HG03066 (cell line): ENCODE results near the gene FAM98A.

ENCODE experiments used
- ATAC-seq: cut with Tn5 transposase; IDR thresholded peaks from one replicate; pipeline ENCODE4 v1.9.1; 2021; ENCODE audit warnings: low read depth; ENCODE audit not compliant: unreplicated experiment

The FAM98A gene

DNA sequence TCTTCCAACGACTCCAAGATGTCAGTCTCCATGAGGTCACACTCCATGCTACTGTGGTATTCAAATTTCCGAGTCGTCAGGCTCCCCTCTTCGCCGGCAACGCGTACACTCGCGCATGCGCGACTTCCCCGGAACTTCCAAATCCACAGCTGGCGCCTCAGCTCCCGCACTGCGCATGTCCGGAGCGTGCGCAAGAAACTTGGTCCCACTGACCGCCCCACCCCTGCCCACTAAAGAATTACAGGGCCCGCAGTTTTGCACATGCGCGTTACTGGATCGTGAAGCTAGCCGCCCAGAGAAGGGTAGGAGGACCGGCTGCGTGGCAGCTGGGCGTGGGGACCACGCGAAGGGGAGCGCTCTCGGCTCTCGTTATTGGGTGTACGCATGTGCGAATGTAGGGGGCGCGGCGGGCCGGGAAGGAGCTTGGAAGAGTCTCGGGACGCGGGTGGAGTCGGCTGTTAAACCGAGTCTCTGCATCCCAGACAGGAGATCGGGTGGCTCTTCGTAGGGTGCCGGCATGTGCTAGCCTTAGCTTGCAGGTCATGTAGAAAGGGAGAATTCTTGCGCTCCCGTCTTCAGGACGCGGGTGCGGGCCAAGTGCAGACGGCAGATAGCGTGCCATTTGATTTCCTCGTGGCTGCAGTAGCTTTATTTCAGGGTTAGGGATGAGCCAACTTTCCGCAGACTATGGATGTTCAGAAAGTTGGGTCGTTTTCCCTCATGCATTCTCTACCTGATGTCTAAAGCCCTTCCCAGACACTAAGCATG lies at the start of gene FAM98A:
Gene FAM98A (minus strand): TSS at position 125 of the 768 bp plus-strand sequence. CDS start 78 bp downstream, at position 47.
- ATAC-seq, result peak; percentile 89

DNA sequence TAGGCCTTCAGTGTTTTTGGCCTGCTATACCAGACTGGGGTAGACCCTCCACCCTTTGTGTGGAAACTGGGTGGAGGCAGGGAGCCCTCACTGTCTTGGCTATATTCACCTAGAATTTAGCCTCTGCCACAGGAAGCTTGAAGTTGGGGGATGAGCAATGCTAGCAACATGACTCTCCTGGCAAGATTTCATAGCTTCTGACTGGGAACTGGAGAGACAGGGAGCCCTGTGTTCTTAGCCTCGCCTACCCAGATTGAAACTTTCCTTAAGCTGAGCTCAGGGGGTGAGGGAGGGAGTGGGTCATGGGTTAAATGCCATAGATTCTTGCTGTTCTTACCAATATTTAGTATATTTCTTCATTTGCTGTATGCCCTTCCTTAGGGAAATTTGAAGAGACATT lies 46.8 kb upstream of the FAM98A start:
- no peak for ATAC-seq

DNA sequence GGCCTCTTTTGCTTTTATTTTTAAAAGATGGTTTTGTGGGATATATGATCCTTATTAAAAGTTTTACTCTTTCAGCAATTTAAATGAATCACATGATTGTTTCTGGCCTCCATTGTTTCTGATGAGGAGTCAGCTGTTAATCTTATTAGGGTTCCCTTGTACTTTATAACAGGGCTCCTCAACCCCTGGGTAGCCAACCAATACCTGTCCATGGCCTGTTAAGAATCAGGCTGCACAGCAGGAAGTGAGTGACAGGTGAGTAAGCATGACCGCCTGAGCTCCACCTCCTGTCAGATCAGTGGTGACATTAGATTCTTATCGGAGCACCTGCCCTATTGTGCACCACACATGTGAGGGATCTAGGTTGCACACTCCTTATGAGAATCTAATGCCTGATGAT lies 45.1 kb upstream of the FAM98A start:
- ATAC-seq, result no peak

DNA sequence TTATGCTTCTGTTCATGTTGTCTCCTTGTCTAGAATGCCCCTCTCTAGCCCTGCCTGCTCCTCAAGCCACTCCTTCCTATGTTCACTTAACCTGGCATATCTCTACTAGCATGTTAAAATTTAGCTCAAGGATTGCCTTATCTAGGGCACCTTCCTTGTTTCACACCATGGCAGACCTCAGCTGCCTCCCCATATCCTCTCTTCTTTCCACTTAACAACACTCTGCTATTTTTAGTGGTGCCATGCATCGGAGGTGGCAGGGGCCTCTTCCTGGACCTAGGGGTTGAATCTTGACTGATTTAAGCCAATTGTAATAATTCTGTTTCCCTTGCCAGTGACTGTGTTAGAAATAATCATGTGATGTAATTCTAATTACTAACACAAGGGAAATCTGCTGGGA lies 36.9 kb upstream of the FAM98A start:
- no peak for ATAC-seq

DNA sequence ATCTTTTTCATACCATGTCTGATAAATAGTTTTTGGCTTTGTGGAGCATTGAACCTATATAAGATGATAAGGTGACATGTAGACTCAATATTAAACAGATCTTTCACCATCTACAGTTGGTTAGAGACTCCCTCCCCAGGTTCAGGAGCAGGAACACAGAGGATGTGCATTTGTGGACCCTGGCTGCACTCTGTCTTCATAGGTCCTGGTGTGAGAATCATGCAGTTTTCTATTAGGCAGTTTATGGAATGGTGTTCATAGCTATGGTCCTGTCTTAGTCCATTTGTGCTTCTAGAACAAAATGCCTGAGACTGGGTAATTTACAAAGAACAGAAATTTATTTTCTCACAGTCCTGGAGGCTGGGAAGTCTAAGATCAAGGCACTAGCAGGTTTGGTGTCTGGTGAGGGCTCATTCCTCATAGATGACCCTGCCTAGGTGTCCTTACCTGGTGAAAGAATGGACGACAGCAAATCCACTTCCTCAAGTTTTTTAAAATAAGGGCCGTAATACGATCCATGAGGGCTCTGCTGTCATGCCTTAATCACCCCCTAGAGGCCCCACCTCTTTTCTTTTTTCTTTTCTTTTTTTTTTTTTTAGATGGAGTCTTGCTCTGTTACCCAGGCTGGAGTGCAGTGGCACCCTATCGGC lies 35.3 kb upstream of the FAM98A start:
- no peak for ATAC-seq

DNA sequence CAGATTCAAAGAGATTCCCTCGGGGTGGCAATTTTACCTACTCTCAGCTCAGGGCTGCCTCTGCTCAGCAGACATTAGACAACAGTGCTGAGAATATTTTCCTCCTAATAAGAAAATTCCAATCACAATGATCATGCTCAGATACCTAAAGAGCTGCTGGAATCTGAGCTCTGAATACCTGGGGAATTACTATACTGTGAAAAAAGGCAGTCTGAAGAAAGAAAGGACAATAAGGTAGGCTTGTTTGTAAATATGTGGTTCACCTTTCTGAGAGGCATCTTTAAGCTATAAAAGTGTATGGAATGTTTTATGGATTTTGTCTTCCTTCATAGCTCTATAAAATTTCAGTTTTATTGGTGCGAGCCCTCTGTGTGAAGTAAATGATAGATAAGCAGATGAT lies 34.2 kb upstream of the FAM98A start:
- no peak for ATAC-seq

DNA sequence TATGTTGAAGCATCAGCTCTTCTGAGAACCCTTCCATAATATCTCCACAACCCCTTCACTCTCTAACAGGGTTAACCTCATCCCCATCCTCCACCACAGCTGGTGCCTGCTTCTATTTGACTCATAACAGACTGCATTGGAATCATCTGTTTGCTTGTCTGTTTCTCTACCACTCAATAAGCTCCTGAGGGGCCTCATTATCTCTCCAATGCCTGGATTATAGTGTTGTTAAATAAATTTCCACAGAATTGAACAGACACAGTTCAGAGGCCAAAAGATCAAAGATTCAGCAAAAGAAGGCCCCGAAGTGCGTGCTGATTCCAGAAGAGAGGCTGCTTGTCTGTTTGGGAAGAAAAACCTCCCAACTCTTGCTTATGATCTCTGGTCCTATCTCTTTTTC lies 33.7 kb upstream of the FAM98A start:
- ATAC-seq, result no peak

DNA sequence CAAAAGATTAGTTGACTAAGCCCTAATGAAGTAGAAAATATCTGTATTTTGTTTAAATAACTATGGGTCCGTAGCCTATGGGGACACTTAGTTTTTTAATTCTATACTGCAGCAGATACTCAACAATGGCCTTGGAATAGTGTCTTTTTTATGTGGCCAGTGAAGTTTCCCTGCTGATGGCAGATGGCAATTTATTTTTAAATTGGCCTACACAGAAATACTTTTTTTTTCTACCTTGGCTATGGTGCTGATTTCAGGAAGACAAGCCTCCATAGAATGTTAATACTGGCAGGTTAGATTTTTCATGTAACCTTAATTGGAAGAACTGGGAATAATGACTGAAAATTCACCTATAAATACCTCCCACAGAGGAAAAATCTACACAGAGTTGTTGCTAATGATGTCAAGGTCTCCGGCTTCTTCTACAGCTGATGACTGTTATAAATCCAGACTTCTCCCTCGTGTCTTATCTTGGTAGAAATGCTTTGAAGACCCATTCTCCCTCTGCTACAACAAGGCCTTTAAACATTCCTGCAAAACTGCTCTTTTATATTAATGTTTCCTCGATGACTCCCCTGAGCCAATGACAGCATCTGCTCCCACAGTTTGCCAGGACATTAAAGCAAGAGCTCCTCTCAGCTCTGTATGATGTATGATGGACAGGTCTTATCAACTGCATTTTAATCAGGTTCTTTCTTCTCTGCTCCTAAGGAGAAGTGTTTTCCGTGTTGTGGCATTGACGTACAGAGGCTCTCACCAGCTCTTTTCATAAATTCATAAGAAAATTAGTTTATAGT lies 29.1 kb upstream of the FAM98A start:
- ATAC-seq, result no peak

DNA sequence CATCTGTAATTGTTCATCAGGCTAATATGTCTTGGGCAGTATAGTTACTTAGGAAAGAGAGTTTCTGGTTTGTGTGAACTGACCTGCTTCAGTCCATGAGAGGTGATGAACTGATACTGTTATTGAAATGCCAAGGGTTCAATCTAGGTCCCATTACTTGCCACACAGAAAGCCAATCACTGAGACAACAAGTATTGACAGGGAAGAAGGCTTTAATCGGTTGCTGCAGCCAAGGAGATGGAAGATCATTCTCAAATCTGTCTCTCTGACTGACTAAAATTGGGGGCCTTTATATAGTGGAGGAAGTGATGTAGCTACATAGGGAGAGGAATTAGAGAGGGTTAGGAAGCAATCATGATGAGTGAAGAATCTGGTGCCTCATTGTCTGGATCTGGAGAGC lies 19.9 kb upstream of the FAM98A start:
- no peak for ATAC-seq

DNA sequence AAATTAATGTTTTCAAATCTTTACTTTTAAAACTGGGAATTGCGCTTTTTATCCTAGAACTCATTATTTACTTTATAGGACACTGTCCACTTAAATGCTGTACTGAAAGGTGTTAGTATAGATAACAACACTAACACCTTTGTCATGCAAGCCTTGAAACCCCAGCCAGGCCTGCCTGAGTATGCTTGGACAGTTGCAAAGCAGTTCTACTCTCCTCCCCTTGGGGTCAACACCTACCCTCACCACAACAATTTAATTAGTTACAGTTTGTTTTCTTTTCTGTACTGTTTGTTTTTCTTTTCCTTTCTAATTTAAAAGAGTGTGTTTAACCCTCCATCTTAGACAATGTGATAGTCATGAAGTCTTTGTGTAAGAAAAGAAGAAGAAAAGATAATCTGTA lies 18.9 kb upstream of the FAM98A start:
- no peak for ATAC-seq

DNA sequence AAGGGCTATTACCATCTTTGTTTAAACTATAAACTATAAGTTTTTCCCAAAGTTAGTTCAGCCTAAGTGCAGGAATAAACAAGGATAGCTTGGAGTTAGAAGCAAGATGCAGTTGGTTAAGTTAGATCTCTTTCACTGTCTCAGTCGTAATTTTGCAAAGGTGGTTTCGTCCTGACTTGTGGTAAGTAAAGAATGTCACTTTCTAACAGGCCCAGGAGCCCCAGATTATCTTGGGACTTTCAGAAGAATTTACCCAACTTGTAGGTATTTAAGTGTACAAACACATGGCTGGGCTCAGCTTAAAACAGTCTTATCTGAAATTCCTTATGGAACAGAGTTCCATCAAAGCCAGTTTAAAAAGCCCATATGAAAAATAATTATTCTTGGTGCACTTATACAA lies 18.3 kb upstream of the FAM98A start:
- ATAC-seq, result no peak

DNA sequence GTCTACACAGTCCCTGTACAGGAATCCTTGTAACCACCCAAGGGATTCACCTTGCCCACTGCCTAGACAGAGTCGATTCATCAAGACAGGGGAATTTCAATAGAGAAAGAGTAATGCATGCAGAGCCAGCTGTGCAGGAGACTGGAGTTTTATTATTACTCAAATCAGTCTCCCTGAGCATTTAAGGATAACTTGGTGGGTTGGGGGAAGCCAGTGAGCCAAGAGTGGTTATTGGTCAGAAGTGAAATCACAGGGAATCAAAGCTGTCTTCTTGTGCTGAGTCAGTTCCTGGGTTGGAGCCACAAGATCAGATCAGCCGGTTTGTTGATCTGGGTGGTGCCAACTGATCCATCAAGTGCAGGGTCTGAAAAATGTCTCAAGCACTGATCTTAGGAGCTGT lies 17.8 kb upstream of the FAM98A start:
- no peak for ATAC-seq

DNA sequence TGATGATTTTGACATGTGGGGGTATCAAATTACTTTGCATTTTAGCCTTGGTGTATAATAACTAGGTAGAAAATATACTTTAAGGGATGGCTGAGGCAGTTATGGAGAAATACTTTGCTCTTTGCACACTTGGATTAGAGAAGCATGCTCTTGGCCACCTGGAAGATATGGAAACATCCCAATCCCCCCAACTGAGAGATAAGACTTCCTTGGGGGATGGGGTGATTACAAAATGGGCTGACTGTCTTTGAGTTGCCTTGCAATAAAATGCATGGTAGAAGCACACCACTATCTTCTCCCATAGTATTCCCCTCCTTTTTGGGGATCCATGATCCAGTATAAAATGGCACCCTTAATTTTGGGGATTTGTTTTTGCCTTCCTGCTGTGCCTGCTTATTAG lies 15.1 kb upstream of the FAM98A start:
- ATAC-seq, result no peak

DNA sequence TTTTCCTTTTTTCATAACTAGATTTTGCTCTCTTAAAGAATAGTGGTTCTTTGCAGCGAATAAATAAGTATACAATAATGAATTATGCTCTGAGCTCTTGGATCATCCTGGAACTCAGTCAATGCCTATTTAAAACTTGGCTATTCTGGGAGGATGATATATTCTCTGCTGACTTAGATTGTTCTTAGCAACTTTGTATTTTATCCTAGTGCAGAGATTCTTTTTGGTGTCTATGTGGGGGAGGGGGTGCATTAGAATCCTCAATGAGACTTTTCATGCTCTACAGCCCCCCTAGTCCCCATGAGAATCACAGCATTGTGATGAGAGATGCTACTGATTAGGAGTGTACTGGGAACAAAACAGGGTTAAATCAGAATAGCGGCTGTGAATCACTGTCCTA lies 8.8 kb upstream of the FAM98A start:
- no peak for ATAC-seq

DNA sequence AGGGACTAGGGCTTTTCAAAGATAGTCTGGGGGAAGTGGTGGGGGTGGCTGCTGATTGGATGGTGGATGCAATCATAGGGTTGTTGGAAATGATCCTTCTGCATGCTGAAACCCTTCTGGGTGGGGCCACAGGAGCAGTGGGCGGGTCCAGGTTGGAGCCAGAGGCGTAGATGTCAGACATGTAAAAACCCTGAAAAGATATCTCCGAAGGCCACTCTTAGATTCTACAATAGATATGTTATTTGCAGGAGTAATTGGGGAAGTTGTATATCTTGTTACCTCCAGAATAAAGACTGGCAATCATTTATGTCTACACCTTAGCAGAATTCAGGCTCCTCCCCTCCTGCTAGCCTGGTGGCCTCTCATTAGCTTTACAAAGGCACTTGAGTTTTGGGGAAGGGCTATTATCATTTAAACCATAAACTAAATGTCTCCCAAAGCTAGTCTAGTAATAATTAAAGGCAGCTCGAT lies 8.2 kb upstream of the FAM98A start:
- ATAC-seq, result no peak

DNA sequence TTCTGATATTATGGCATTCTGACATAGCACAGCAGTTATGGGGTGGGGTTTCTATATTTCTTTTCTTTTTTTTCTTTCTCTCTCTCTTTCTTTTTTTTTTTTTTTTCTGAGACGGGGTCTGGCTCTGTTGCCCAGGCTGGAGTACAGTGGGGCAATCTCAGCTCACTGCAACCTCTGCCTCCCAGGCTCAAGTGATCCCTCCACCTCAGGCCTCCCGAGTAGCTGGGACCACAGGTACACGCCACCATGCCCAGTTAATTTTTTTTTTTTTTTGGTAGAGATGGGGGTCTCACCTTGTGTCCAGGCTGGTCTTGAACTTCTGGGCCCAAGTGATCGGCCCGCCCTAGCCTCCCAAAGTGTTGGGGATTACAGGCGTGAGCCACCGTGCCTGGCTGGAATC lies 7.5 kb upstream of the FAM98A start:
- ATAC-seq, result no peak

DNA sequence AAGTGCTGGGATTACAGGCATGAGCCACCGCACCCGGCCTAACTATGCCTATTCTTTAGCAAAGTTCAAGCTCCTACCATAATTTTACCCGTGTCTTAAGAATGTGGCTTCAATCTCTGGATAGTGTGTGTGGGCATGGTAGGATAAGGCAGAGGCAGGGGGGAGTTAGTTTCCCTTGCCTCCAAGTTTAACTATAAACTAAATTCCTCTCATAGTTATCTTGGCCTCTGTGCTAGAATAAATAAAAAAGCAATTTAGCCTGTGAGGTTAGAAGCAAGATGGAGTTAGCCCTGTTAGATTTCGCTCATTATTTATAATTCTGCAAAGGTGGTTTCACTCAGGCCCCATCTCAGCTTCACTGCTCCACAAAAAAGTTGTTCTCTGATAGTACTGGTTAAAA lies 7.0 kb upstream of the FAM98A start:
- ATAC-seq, result no peak

DNA sequence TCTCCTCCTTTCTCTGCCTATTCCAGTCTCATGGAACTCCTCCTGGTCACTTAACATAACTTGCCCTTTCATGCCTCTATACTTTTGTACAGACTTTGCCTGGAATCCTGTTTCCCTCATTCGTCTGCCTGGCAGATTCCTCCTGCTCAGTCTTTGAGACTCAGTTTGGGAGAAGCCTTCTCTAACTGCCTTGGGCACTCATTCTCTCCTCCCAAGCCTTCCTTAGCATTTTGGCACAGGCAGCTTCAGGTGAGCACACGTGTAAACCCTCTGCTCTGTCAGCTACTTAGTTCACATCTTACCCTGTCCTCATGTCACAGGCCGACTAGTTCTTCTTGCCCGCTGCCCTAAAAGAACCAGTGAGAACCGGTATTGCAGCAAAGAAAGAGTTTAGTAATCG lies 6.0 kb upstream of the FAM98A start:
- no peak for ATAC-seq

DNA sequence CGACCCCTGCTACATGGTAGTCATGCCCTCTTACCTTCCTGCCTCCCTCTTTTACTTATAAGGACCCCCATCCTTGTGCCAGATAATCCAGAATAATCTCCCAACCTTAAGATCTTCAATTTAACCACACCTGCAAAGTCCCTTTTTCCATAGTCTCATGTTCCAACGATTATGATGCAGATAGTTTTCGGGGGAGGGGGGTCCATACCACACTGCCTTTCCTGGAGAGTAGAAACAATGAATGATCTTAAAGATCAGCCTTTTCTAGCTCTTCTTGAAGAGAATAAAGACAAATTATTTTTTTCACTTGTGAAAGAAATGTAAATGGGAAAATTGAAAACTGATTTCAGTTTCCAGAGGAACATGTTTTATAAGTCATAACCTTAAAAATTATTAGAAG lies 4.3 kb upstream of the FAM98A start:
- ATAC-seq, result no peak

DNA sequence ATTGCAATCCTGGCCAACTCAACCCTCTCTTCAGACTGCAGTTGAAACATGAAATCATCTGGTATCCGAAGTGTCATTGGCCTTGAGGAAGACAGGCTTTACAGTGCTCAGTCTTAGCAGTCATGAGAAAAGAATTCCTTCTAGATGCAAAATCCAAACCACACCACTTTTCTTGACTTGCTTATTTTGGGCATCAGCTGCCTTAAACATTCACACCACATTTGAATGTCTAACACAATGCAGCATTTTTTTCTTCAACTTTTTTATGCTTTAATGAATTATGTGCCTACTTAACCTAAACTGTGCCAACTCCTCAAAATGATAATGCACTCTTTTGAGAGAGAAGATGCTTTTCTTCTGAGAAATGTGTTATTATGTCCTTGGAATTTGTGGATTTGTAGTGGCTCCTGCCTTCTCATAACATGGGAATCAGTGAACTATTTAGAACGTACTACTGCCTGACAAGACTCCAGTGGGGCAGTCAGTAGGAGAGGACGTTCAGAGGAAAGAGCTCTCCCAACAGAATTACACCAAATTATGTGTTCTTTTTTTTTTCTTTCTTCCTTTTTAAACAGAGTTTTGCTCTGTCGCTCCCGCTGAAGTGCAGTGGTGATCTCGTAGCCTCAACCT lies 3.2 kb upstream of the FAM98A start:
- ATAC-seq, result no peak

DNA sequence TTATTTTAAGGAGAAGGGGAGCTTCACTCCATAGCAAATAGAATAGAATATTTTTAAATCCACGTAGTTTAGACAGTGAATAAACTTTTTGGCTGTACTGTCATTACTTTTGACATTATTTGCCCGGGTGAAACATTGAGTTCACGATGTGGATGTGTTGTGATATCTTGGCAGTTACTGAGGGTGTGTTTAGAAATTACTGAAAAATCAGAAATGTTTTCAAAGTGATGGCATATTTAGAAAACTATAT lies 769 bp upstream of the FAM98A start:
- no peak for ATAC-seq
